Astrocyte (in vitro differentiated cells and primary cell): ENCODE data around the gene TAF6L.

Source experiments
- EZH2 ChIP-seq: IDR thresholded peaks from 2 replicates; pipeline ENCODE4 v1.6.1; 2012; ENCODE audit warnings: mild to moderate bottlenecking, low read length, inconsistent platforms; ENCODE audit not compliant: insufficient read depth
- TF ChIP-seq, protein P1 (sequence below): IDR thresholded peaks from 2 replicates; pipeline ENCODE4 v1.5.1; 2011; ENCODE audit warnings: low read depth, mild to moderate bottlenecking, inconsistent platforms, low read length, moderate library complexity; ENCODE audit not compliant: insufficient read depth

- TF ChIP-seq, protein P1, sequence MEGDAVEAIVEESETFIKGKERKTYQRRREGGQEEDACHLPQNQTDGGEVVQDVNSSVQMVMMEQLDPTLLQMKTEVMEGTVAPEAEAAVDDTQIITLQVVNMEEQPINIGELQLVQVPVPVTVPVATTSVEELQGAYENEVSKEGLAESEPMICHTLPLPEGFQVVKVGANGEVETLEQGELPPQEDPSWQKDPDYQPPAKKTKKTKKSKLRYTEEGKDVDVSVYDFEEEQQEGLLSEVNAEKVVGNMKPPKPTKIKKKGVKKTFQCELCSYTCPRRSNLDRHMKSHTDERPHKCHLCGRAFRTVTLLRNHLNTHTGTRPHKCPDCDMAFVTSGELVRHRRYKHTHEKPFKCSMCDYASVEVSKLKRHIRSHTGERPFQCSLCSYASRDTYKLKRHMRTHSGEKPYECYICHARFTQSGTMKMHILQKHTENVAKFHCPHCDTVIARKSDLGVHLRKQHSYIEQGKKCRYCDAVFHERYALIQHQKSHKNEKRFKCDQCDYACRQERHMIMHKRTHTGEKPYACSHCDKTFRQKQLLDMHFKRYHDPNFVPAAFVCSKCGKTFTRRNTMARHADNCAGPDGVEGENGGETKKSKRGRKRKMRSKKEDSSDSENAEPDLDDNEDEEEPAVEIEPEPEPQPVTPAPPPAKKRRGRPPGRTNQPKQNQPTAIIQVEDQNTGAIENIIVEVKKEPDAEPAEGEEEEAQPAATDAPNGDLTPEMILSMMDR = no peak
- no peak for TF ChIP-seq EZH2
These were observed 61.4 kb downstream of the TAF6L start, which contains the start of gene TEX54 for GRCh38 chr11:62832336-62833234.
